ENCODE results near the gene FCMR.

Gene FCMR

GRCh38 chr1:206953126-206953525 lies 31.4 kb upstream of the FCMR start (continued):
- TF ChIP-seq CSRNP3 (CRISPR knock-in tag; IDR thresholded peaks at IDR 0.05) = no peak
- no peak for TF ChIP-seq ZNF565 (CRISPR knock-in tag; conservative IDR thresholded peaks at IDR 0.05; ENCODE audit: low read depth)
- no peak for TF ChIP-seq CSDC2 (CRISPR knock-in tag; IDR thresholded peaks at IDR 0.05)
- no peak for TF ChIP-seq ISL1 (CRISPR knock-in tag; IDR thresholded peaks at IDR 0.05)
- TF ChIP-seq ZC3H10 (CRISPR knock-in tag; IDR thresholded peaks at IDR 0.05) = no peak
- no peak for TF ChIP-seq PPARA (CRISPR knock-in tag; IDR thresholded peaks at IDR 0.05; ENCODE audit: borderline replicate concordance)
- TF ChIP-seq TOX (CRISPR knock-in tag; IDR thresholded peaks at IDR 0.05; ENCODE audit: borderline replicate concordance) = no peak
- no peak for TF ChIP-seq ARNTL (CRISPR knock-in tag; IDR thresholded peaks at IDR 0.05; ENCODE audit: borderline replicate concordance, low read depth)

- no peak for ATAC-seq
- TF ChIP-seq TOX (CRISPR knock-in tag; IDR thresholded peaks at IDR 0.05; ENCODE audit: borderline replicate concordance) (no peak), TSHZ2 (CRISPR knock-in tag; IDR thresholded peaks at IDR 0.05) (no peak), PATZ1 (CRISPR knock-in tag; IDR thresholded peaks at IDR 0.05; ENCODE audit: borderline replicate concordance) (no peak), SNAI2 (CRISPR knock-in tag; IDR thresholded peaks at IDR 0.05) (no peak), PPARA (CRISPR knock-in tag; IDR thresholded peaks at IDR 0.05; ENCODE audit: borderline replicate concordance) (no peak), TCF4 (CRISPR knock-in tag; IDR thresholded peaks at IDR 0.05; ENCODE audit: borderline replicate concordance) (no peak), CSDC2 (CRISPR knock-in tag; IDR thresholded peaks at IDR 0.05) (no peak), ESRRG (CRISPR knock-in tag; IDR thresholded peaks at IDR 0.05) (no peak), ZNF70 (CRISPR knock-in tag; IDR thresholded peaks at IDR 0.05) (no peak), ISL1 (CRISPR knock-in tag; IDR thresholded peaks at IDR 0.05) (no peak), ZC3H10 (CRISPR knock-in tag; IDR thresholded peaks at IDR 0.05) (no peak), OSR1 (CRISPR knock-in tag; IDR thresholded peaks at IDR 0.05) (no peak), POU6F1 (CRISPR knock-in tag; IDR thresholded peaks at IDR 0.05; ENCODE audit: borderline replicate concordance, low read depth) (no peak), CSRNP3 (CRISPR knock-in tag; IDR thresholded peaks at IDR 0.05) (no peak), GLIS3 (CRISPR knock-in tag; IDR thresholded peaks at IDR 0.05) (no peak), ZNF565 (CRISPR knock-in tag; conservative IDR thresholded peaks at IDR 0.05; ENCODE audit: low read depth) (no peak), ARNTL (CRISPR knock-in tag; IDR thresholded peaks at IDR 0.05; ENCODE audit: borderline replicate concordance, low read depth) (no peak)
These were observed 30.4 kb upstream of the FCMR start for GRCh38 chr1:206952171-206952570.

- no peak for ATAC-seq
- TF ChIP-seq TOX (CRISPR knock-in tag; IDR thresholded peaks at IDR 0.05; ENCODE audit: borderline replicate concordance) (no peak), ARNTL (CRISPR knock-in tag; IDR thresholded peaks at IDR 0.05; ENCODE audit: borderline replicate concordance, low read depth) (no peak), CSRNP3 (CRISPR knock-in tag; IDR thresholded peaks at IDR 0.05) (no peak), POU6F1 (CRISPR knock-in tag; IDR thresholded peaks at IDR 0.05; ENCODE audit: borderline replicate concordance, low read depth) (no peak), ISL1 (CRISPR knock-in tag; IDR thresholded peaks at IDR 0.05) (no peak), ESRRG (CRISPR knock-in tag; IDR thresholded peaks at IDR 0.05) (no peak), TCF4 (CRISPR knock-in tag; IDR thresholded peaks at IDR 0.05; ENCODE audit: borderline replicate concordance) (no peak), RARB (CRISPR knock-in tag; IDR thresholded peaks at IDR 0.05) (no peak), OSR1 (CRISPR knock-in tag; IDR thresholded peaks at IDR 0.05) (no peak), ZC3H10 (CRISPR knock-in tag; IDR thresholded peaks at IDR 0.05) (no peak), GLIS3 (CRISPR knock-in tag; IDR thresholded peaks at IDR 0.05) (no peak)
These were observed 29.8 kb upstream of the FCMR start for GRCh38 chr1:206951318-206952100.

All from SK-N-SH treated with all-trans-retinoic acid at 6 μM for 48 hours (cell line).